22Rv1 (cell line): ENCODE measurements around the gene DPAGT1.

ENCODE experiments used
- H3K27ac ChIP-seq: fragments of 450-650 bp; 2 replicates; pipeline ENCODE4 v1.5.1; 2017
- CTCF ChIP-seq: fragments of 450-650 bp; IDR thresholded peaks from 2 replicates; pipeline ENCODE4 v1.5.1; 2017; ENCODE audit warnings: mild to moderate bottlenecking
- ZFX ChIP-seq: fragments of 450-650 bp; IDR thresholded peaks from 2 replicates; pipeline ENCODE4 v1.6.1; 2017; ENCODE audit warnings: antibody characterized with exemption, borderline replicate concordance

DPAGT1 gene

GRCh38 chr11:119049081-119049480 is 52.6 kb downstream of the DPAGT1 start:
- TF ChIP-seq ZFX (no peak), CTCF (no peak)
- H3K27ac ChIP-seq, result no peak overlapping the region

GRCh38 chr11:119048644-119049043 is 53.0 kb downstream of the DPAGT1 start:
- TF ChIP-seq CTCF (no peak), ZFX (no peak)
- no peak overlapping the region for H3K27ac ChIP-seq

GRCh38 chr11:119047205-119047604 is 54.4 kb downstream of the DPAGT1 start:
- no peak overlapping the region for H3K27ac ChIP-seq
- no peak for TF ChIP-seq CTCF
- no peak for TF ChIP-seq ZFX
